K562 (cell line): ENCODE measurements around the gene NASP. TPM values are rescaled to one million over a fixed set of nuclear protein-coding genes. Genes with fewer than 3 reads are reported as not detected.

Source experiments
- E4F1 ChIP-seq: fragments of 250-450 bp; sonication (Bioruptor Pico); IDR thresholded peaks from 2 replicates; pipeline ENCODE4 v1.5.0; 2021; ENCODE audit warnings: mild to moderate bottlenecking, borderline replicate concordance
- EZH2 ChIP-seq: IDR thresholded peaks from 2 replicates; pipeline ENCODE4 v1.6.1; 2012; ENCODE audit warnings: low read depth, mild to moderate bottlenecking, inconsistent platforms, low read length, borderline replicate concordance
- FOXM1 ChIP-seq, 2 experiments: fragments of 450-650 bp in 1 of 2; sonication (generic) in 1 of 2; formaldehyde crosslinking in 1 of 2; IDR thresholded peaks; 2 replicates each; pipeline versions ENCODE4 v1.6.1 to v1.9.0; 2017 to 2022; ENCODE audit warnings: low read depth in 2 of 2, mild to moderate bottlenecking in 2 of 2, missing genetic modification reagents in 1 of 2, moderate library complexity in 1 of 2
- HDGF ChIP-seq: fragments of 450-650 bp; IDR thresholded peaks from 2 replicates; pipeline ENCODE4 v1.6.1; 2016
- L3MBTL2 ChIP-seq: fragments of 450-650 bp; IDR thresholded peaks from 2 replicates; pipeline ENCODE4 v1.6.1; 2016; ENCODE audit warnings: mild to moderate bottlenecking, moderate library complexity
- NFYB ChIP-seq: IDR thresholded peaks from 2 replicates; pipeline ENCODE4 v1.6.1; 2011; ENCODE audit warnings: mild to moderate bottlenecking, moderate library complexity; ENCODE audit not compliant: insufficient read length; ENCODE audit errors: extremely low read depth
- RBM22 ChIP-seq: fragments of 200-400 bp; formaldehyde crosslinking; IDR thresholded peaks from 2 replicates; pipeline ENCODE4 v1.6.1; 2018; ENCODE audit warnings: low read length, low read depth; ENCODE audit not compliant: poor library complexity, severe bottlenecking
- ZFPM2 ChIP-seq: fragments of 250-450 bp; sonication (Bioruptor Pico); IDR thresholded peaks from 2 replicates; pipeline ENCODE4 v1.5.1; 2022; ENCODE audit warnings: mild to moderate bottlenecking
- ZNF143 ChIP-seq: sonication (generic); formaldehyde crosslinking; IDR thresholded peaks from 2 replicates; pipeline ENCODE4 v1.9.0; 2022; ENCODE audit warnings: mild to moderate bottlenecking, missing genetic modification reagents
- polyA plus RNA-seq, 8 experiments: library from polyadenylated mRNA; depleted of rRNA in 4 of 8; stranded (reverse) in 5 of 8; unstranded in 3 of 8; fragments of >200 nt; fragmentation: Nextera tagmentation in 2 of 8; fragmentation: Illumina TruSeq in 1 of 8; extraction: Ambion mirVana in 2 of 8; extraction: Trizol in 1 of 8; gene quantifications; 2 replicates each; pipeline versions ENCODE4 v1.2.1 to v1.2.3, GENCODE V29; 2011 to 2014; ENCODE audit warnings: inconsistent platforms in 1 of 8, missing spikeins in 1 of 8
- total RNA-seq, 7 experiments: library from RNA; depleted of rRNA in 6 of 7; stranded (reverse); fragments of >200 nt in 6 of 7; fragmentation: Illumina TruSeq in 2 of 7; extraction: Trizol in 2 of 7; gene quantifications; 2 replicates each; pipeline versions ENCODE4 v1.2.1 to v1.2.3, GENCODE V29; 2011 to 2021; ENCODE audit warnings: low replicate concordance in 1 of 7
- TF ChIP-seq, protein P1 (sequence below), 2 experiments: IDR thresholded peaks in 1 of 2; conservative IDR thresholded peaks in 1 of 2; 2 replicates each; pipeline ENCODE4 v1.6.1; 2016; ENCODE audit warnings: low read depth in 2 of 2, mild to moderate bottlenecking in 1 of 2, missing compliant biosample characterization in 1 of 2, missing genetic modification characterization in 1 of 2, moderate library complexity in 1 of 2
- TF ChIP-seq, protein P2 (sequence below): fragments of 450-650 bp; formaldehyde crosslinking; IDR thresholded peaks from 2 replicates; pipeline ENCODE4 v1.4.0; 2020; ENCODE audit warnings: mild to moderate bottlenecking, moderate library complexity

The NASP gene
- total and polyA plus RNA-seq, 9 of the 15 experiments (the other 6 are each of a cell fraction or from before 2014, with no cell fraction given): 199 to 578 (median 419) TPM

GRCh38 chr1:45543581-45544417, 40.0 kb upstream of the NASP start (continued):
- TF ChIP-seq, protein P1, sequence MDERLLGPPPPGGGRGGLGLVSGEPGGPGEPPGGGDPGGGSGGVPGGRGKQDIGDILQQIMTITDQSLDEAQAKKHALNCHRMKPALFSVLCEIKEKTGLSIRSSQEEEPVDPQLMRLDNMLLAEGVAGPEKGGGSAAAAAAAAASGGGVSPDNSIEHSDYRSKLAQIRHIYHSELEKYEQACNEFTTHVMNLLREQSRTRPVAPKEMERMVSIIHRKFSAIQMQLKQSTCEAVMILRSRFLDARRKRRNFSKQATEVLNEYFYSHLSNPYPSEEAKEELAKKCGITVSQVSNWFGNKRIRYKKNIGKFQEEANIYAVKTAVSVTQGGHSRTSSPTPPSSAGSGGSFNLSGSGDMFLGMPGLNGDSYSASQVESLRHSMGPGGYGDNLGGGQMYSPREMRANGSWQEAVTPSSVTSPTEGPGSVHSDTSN (CRISPR knock-in tag; IDR thresholded peaks at IDR 0.05; ENCODE audit: low read depth): no peak
- TF ChIP-seq, protein P1 (tag; conservative IDR thresholded peaks at IDR 0.05; ENCODE audit: low read depth): peak; percentile 56; the same call in 1 of the 2 replicates
- no peak for TF ChIP-seq HDGF
- no peak for TF ChIP-seq FOXM1 (IDR thresholded peaks at IDR 0.05; ENCODE audit: low read depth)
- TF ChIP-seq FOXM1 (CRISPR knock-in tag; IDR thresholded peaks at IDR 0.05; ENCODE audit: low read depth): no peak
- no peak for TF ChIP-seq ZFPM2 (CRISPR knock-in tag)
- TF ChIP-seq E4F1 (CRISPR knock-in tag): no peak
- no peak for TF ChIP-seq RBM22
- TF ChIP-seq ZNF143 (CRISPR knock-in tag): no peak
- TF ChIP-seq NFYB: no peak
- no peak; the same call in none of the 2 replicates for TF ChIP-seq L3MBTL2
- TF ChIP-seq, protein P2, sequence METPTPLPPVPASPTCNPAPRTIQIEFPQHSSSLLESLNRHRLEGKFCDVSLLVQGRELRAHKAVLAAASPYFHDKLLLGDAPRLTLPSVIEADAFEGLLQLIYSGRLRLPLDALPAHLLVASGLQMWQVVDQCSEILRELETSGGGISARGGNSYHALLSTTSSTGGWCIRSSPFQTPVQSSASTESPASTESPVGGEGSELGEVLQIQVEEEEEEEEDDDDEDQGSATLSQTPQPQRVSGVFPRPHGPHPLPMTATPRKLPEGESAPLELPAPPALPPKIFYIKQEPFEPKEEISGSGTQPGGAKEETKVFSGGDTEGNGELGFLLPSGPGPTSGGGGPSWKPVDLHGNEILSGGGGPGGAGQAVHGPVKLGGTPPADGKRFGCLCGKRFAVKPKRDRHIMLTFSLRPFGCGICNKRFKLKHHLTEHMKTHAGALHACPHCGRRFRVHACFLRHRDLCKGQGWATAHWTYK (CRISPR knock-in tag): 0 out of 2 replicates have a peak, but pooled peaks have one; percentile 36
- TF ChIP-seq EZH2: no peak
